Upper lobe of left lung (tissue), 6 donors: ENCODE results near the gene LAG3. TPM values are rescaled to one million over a fixed set of nuclear protein-coding genes. Genes with fewer than 3 reads are reported as not detected.

Source experiments
- ATAC-seq, 2 donors: fragments of 200-7000 bp; cut with Tn5 transposase; one replicate each; pipeline ENCODE4 v1.9.1; 2022; ENCODE audit warnings: mild to moderate bottlenecking in 2 of 2, moderate library complexity in 2 of 2; ENCODE audit not compliant: low FRiP score in 2 of 2
- DNase-seq, 2 donors: peaks; one replicate each; pipeline ENCODE4 v3.0.0-alpha.2; 2019 to 2020
- H3K27ac ChIP-seq, 4 donors: fragments of 200-600 bp; sonication (generic); one replicate each; pipeline ENCODE4 v1.5.1; 2016 to 2019
- H3K27me3 ChIP-seq, 4 donors: fragments of 200-600 bp; sonication (generic); one replicate each; pipeline ENCODE4 v1.5.1; 2017 to 2019
- H3K36me3 ChIP-seq, 4 donors: fragments of 200-600 bp; sonication (generic); one replicate each; pipeline ENCODE4 v1.5.1; 2016 to 2019
- H3K4me1 ChIP-seq, 4 donors: fragments of 200-600 bp; sonication (generic); one replicate each; pipeline ENCODE4 v1.5.1; 2018 to 2019
- H3K4me3 ChIP-seq, 4 donors: fragments of 200-600 bp; sonication (generic); one replicate each; pipeline ENCODE4 v1.5.1; 2017 to 2019; ENCODE audit warnings: mild to moderate bottlenecking in 2 of 4, moderate library complexity in 1 of 4
- H3K9me3 ChIP-seq, 4 donors: fragments of 200-600 bp; sonication (generic); one replicate each; pipeline ENCODE4 v1.5.1; 2018 to 2019
- EP300 ChIP-seq, 4 donors: sonication (generic); formaldehyde crosslinking; IDR thresholded peaks; one replicate each; pipeline ENCODE4 v1.5.1; 2017; ENCODE audit warnings: antibody characterized with exemption in 4 of 4, control low read depth in 2 of 4
- POLR2A ChIP-seq, 4 donors: fragments of 450-650 bp; IDR thresholded peaks; one replicate each; pipeline ENCODE4 v1.5.1; 2016 to 2017; ENCODE audit warnings: antibody characterized with exemption in 4 of 4, mild to moderate bottlenecking in 2 of 4
- POLR2AphosphoS5 ChIP-seq, 2 donors: sonication (generic); formaldehyde crosslinking; IDR thresholded peaks; one replicate each; pipeline ENCODE4 v1.5.1; 2017; ENCODE audit warnings: antibody characterized with exemption in 2 of 2
- WGBS, 2 donors: methylation state at CpG; one replicate each; pipeline ENCODE4 v1.1.5; 2017 to 2018; 5-methylcytosine and 5-hydroxymethylcytosine counted together
- total RNA-seq, 6 donors: library from RNA; depleted of rRNA in 4 of 6; stranded (reverse); fragments of >200 nt in 4 of 6; gene quantifications; one replicate each; pipeline versions ENCODE4 v1.1.0 to v1.2.1, GENCODE V29; 2016 to 2021
- TF ChIP-seq, protein P1 (sequence below), 6 experiments: fragments of 450-650 bp in 4 of 6; fragments of 200-600 bp in 2 of 6; sonication (generic) in 2 of 6; IDR thresholded peaks; one replicate each; pipeline ENCODE4 v1.5.1; 2016 to 2019; ENCODE audit warnings: antibody characterized with exemption in 6 of 6
- donor health status: DM: no; HTN: no; CAD: no; lungs with moderate emphysema.
- donor health status: DM: no; HTN: yes; CAD: no; lungs with severe emphysema.

The LAG3 gene
- total RNA-seq, 6 donors from 2014 or later, result 0.46 to 2.6 (median 1.5) TPM

DNA sequence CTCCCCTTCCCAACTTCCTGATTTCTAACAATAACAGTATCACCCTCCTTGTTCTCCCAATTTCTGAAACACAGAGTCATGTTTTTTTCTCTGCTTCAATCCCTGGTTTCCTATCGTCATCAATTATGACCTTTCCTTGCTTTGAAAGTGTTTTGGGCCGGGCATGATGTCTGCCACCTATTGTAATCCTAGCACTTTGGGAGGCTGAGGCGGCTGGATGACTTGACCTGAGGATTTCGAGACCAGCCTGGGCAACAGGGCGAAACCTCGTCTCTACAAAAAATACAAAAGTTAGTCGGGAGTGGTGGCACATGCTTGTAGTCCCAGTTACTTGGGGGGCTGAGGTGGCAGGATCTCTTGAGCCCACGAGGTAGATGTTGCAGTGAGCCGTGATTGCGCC lies 36.7 kb downstream of the LAG3 start:
- 80 to 88% methylated on average over 10 of the region's 10 CpGs for WGBS, 2 donors
- Histone ChIP-seq H3K4me1 (no peaks in the 10 kb centered on the region), H3K9me3 (no peaks in the 10 kb centered on the region), H3K27ac (no peak overlapping the region), H3K4me3 (no peak overlapping the region), H3K36me3 (no peaks in the 10 kb centered on the region), H3K27me3 (no peaks in the 10 kb centered on the region)
- ATAC-seq (no peak), DNase-seq (no peak)
- no peak for TF ChIP-seq EP300 (IDR thresholded peaks at IDR 0.05)
- TF ChIP-seq POLR2AphosphoS5 (IDR thresholded peaks at IDR 0.05), result no peak
- TF ChIP-seq, protein P1, sequence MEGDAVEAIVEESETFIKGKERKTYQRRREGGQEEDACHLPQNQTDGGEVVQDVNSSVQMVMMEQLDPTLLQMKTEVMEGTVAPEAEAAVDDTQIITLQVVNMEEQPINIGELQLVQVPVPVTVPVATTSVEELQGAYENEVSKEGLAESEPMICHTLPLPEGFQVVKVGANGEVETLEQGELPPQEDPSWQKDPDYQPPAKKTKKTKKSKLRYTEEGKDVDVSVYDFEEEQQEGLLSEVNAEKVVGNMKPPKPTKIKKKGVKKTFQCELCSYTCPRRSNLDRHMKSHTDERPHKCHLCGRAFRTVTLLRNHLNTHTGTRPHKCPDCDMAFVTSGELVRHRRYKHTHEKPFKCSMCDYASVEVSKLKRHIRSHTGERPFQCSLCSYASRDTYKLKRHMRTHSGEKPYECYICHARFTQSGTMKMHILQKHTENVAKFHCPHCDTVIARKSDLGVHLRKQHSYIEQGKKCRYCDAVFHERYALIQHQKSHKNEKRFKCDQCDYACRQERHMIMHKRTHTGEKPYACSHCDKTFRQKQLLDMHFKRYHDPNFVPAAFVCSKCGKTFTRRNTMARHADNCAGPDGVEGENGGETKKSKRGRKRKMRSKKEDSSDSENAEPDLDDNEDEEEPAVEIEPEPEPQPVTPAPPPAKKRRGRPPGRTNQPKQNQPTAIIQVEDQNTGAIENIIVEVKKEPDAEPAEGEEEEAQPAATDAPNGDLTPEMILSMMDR (IDR thresholded peaks at IDR 0.05), result no peak
- TF ChIP-seq POLR2A (IDR thresholded peaks at IDR 0.05), result no peak

- TF ChIP-seq POLR2A (IDR thresholded peaks at IDR 0.05) (no peak), POLR2AphosphoS5 (IDR thresholded peaks at IDR 0.05) (no peak), EP300 (IDR thresholded peaks at IDR 0.05) (no peak)
- TF ChIP-seq, protein P1 (IDR thresholded peaks at IDR 0.05), result no peak
- H3K27ac ChIP-seq, result no peak overlapping the region
- no peaks in the 10 kb centered on the region for H3K4me1 ChIP-seq
- 45 to 81% methylated on average over 1 of the region's 1 CpG for WGBS, 2 donors
- no peaks in the 10 kb centered on the region for H3K9me3 ChIP-seq
- no peaks in the 10 kb centered on the region for H3K27me3 ChIP-seq
- DNase-seq (no peak), ATAC-seq (no peak)
- H3K36me3 ChIP-seq, result no peaks in the 10 kb centered on the region
- H3K4me3 ChIP-seq, result no peak overlapping the region
These were observed 38.4 kb downstream of the LAG3 start for GRCh38 chr12:6810758-6811157.

GRCh38 chr12:6813363-6813762 lies 41.0 kb downstream of the LAG3 start:
- Histone ChIP-seq H3K9me3 (no peaks in the 10 kb centered on the region), H3K4me3 (no peak overlapping the region), H3K27me3 (no peaks in the 10 kb centered on the region), H3K27ac (no peak overlapping the region), H3K36me3 (peaks cover 0 to 10% (median 1%) of the 10 kb centered on the region in 4 donors), H3K4me1 (no peaks in the 10 kb centered on the region)
- ATAC-seq (no peak), DNase-seq (no peak)
- 42 to 49% methylated on average over 4 of the region's 4 CpGs for WGBS, 2 donors
- no peak for TF ChIP-seq POLR2AphosphoS5 (IDR thresholded peaks at IDR 0.05)
- TF ChIP-seq POLR2A (IDR thresholded peaks at IDR 0.05), result no peak
- TF ChIP-seq EP300 (IDR thresholded peaks at IDR 0.05), result no peak
- TF ChIP-seq, protein P1 (IDR thresholded peaks at IDR 0.05), result no peak

DNA sequence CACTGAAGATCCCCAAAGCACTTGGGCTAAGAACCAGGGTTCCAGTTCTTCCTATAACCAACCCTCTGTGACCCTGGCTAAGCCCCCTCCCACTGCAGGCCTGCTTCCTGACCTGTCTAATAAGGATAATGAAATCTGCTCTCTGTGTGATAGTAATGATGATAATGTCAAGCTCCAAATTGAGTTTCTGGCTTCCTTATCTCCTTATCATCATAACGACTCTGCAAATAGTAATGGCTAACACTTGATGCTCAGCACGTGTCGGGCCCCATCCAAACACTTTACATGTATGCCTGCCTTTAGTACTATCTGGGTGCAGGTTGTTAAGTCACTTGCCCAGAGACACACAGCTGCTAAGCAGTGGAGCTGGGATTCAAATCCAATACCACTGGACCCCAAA lies 44.3 kb downstream of the LAG3 start:
- DNase-seq, result no peak
- Histone ChIP-seq H3K4me1 (peaks cover 6 to 9% (median 7%) of the 10 kb centered on the region in 4 donors), H3K27me3 (no peaks in the 10 kb centered on the region), H3K4me3 (no peak overlapping the region), H3K9me3 (no peaks in the 10 kb centered on the region), H3K27ac (no peak overlapping the region), H3K36me3 (peaks cover 0 to 10% (median 2%) of the 10 kb centered on the region in 4 donors)
- WGBS, 2 donors, result 41 to 66% methylated on average over 3 of the region's 3 CpGs
- no peak for ATAC-seq
- TF ChIP-seq EP300 (IDR thresholded peaks at IDR 0.05), result no peak
- TF ChIP-seq, protein P1 (IDR thresholded peaks at IDR 0.05), result no peak
- TF ChIP-seq POLR2AphosphoS5 (IDR thresholded peaks at IDR 0.05), result no peak
- TF ChIP-seq POLR2A (IDR thresholded peaks at IDR 0.05), result no peak

- Histone ChIP-seq H3K9me3 (no peaks in the 10 kb centered on the region), H3K4me3 (no peak overlapping the region)
These were observed 44.8 kb downstream of the LAG3 start for GRCh38 chr12:6817098-6817497.

More at GRCh38 chr12:6817098-6817497, 44.8 kb downstream of the LAG3 start:
- WGBS, 2 donors, result 92 to 93% methylated on average over 8 of the region's 8 CpGs
- H3K4me1 ChIP-seq, result peaks cover 11 to 14% (median 12%) of the 10 kb centered on the region in 4 donors
- DNase-seq, result no peak
- peaks cover 0 to 10% (median 2%) of the 10 kb centered on the region in 4 donors for H3K36me3 ChIP-seq
- peaks cover 0 to 2% (median 0%) of the 10 kb centered on the region in 4 donors for H3K27me3 ChIP-seq
- no peak overlapping the region for H3K27ac ChIP-seq
- ATAC-seq, result no peak
- TF ChIP-seq POLR2A (IDR thresholded peaks at IDR 0.05) (no peak), EP300 (IDR thresholded peaks at IDR 0.05) (no peak), POLR2AphosphoS5 (IDR thresholded peaks at IDR 0.05) (no peak)
- TF ChIP-seq, protein P1 (IDR thresholded peaks at IDR 0.05), result no peak
